Kidney (tissue), 14 donors: Measurements from ENCODE around the gene PEX26. TPM values are rescaled to one million over a fixed set of nuclear protein-coding genes. Genes with fewer than 3 reads are reported as not detected.

Source experiments
- DNase-seq, 5 donors: peaks; one replicate each; pipeline ENCODE4 v3.0.0-alpha.2; 2013 to 2020
- FAIRE-seq: peaks from 2 replicates; lab custom pipeline; 2012; peaks lifted over from hg19 to GRCh38; lab: Jason Lieb, UNC
- H3K27ac ChIP-seq, 2 donors: one replicate each; pipeline ENCODE4 v1.7.0; 2013; ENCODE audit warnings: low read depth in 2 of 2, low read length in 2 of 2, inconsistent platforms in 1 of 2
- H3K27me3 ChIP-seq: one replicate; pipeline ENCODE4 v1.7.1; 2013; ENCODE audit warnings: low read length, inconsistent platforms; ENCODE audit not compliant: control insufficient read depth, insufficient read depth
- H3K36me3 ChIP-seq, 3 donors: one replicate each; pipeline versions ENCODE4 v1.7.0 to v1.7.1; 2013; ENCODE audit warnings: low read length in 3 of 3, control low read depth in 1 of 3, inconsistent platforms in 1 of 3; ENCODE audit not compliant: insufficient read depth in 3 of 3, control insufficient read depth in 2 of 3
- H3K4me1 ChIP-seq, 3 donors: one replicate each; pipeline versions ENCODE4 v1.7.0 to v1.7.1; 2013; ENCODE audit warnings: low read length in 3 of 3, inconsistent platforms in 1 of 3, low read depth in 1 of 3; ENCODE audit not compliant: control insufficient read depth in 2 of 3, insufficient read depth in 2 of 3
- H3K4me3 ChIP-seq, 3 donors: one replicate each; pipeline versions ENCODE4 v1.7.0 to v1.8.1; 2013; ENCODE audit warnings: low read length in 3 of 3, control low read depth in 1 of 3, inconsistent platforms in 1 of 3
- H3K9ac ChIP-seq, 3 donors: one replicate each; pipeline versions ENCODE4 v1.7.0 to v1.7.1; 2013; ENCODE audit warnings: low read length in 3 of 3, control low read depth in 1 of 3, inconsistent platforms in 1 of 3
- H3K9me3 ChIP-seq, 3 donors: one replicate each; pipeline versions ENCODE4 v1.7.0 to v1.7.1; 2013; ENCODE audit warnings: low read length in 3 of 3, control low read depth in 1 of 3, inconsistent platforms in 1 of 3; ENCODE audit not compliant: control insufficient read depth in 2 of 3, insufficient read depth in 1 of 3
- intact Hi-C: fragments of 100-400 bp; cut with DNase I; formaldehyde crosslinking; loops from one replicate; pipeline ENCODE4 v1.11.1; 2022
- polyA plus RNA-seq: library from polyadenylated mRNA; stranded (reverse); fragments of 350-450 nt; fragmentation: Illumina TruSeq; extraction: RNeasy Lipid Tissue Mini Kit (QIAGEN cat#74804); gene quantifications from one replicate; pipeline ENCODE4 v1.2.3, GENCODE V29; 2014; ENCODE audit warnings: low read depth, low replicate concordance; ENCODE audit not compliant: insufficient read depth
- total RNA-seq: library from RNA; stranded (reverse); fragmentation: NEBNext Ultra II Directional; extraction: Animal tissue kit (Norgen Biotek cat#: 25700); gene quantifications from one replicate; pipeline ENCODE4 v1.2.1, GENCODE V29; 2021
- TF ChIP-seq, protein P1 (sequence below): IDR thresholded peaks from 3 replicates; pipeline ENCODE4 v1.5.1; 2012; ENCODE audit warnings: mild to moderate bottlenecking, moderate library complexity, borderline replicate concordance; ENCODE audit not compliant: insufficient read depth; ENCODE audit errors: extremely low read depth
- donor health status: control.
- donor health status: control.
- donor health status: control.
- donor health status: control.
- donor health status: control.
- donor health status: DM: yes; HTN: yes; CAD: no.
- donor health status: Normal renal cell carcinoma (clear cell type).

Gene PEX26
- total and polyA plus RNA-seq, 2 donors from 2014 or later: 18.1 to 45.2 TPM

DNA sequence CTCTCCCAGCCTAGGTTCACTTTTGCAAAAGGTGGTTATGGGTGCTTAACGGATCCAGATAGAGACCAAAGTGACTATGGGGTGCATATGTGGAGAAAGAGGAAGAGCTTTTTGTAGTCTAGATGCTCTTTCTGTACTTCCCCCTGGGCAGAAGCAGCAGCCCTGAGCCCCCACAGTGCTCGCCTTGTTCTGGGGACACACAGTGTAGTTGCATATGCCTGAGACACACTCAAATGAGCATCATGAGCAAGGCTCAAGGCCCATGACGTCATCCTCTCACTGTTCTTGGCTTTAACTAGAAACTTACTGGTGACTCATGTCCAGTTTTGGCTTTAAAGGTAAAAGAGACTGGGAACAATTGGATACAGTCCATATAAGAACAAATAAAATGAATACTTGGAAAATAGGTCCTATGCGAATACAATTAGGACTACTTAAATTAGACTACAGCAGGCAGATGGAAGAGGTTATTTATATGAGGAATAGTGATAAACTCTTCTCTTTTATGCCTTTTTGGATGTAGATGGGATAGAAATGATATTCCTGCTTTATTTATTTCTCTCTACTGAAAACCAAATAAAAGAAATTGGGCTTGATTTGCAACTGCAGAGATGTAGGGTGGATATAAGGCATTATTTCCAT lies 20.1 kb upstream of the PEX26 start:
- Histone ChIP-seq H3K9ac (no peak overlapping the region), H3K4me1 (peaks cover 0 to 10% (median 0%) of the 10 kb centered on the region in 3 donors), H3K9me3 (no peaks in the 10 kb centered on the region), H3K27ac (peak overlapping the region in 1 of 2 donors; percentile 43), H3K36me3 (no peaks in the 10 kb centered on the region), H3K27me3 (no peaks in the 10 kb centered on the region), H3K4me3 (no peak overlapping the region)
- FAIRE-seq: no peak
- TF ChIP-seq, protein P1, sequence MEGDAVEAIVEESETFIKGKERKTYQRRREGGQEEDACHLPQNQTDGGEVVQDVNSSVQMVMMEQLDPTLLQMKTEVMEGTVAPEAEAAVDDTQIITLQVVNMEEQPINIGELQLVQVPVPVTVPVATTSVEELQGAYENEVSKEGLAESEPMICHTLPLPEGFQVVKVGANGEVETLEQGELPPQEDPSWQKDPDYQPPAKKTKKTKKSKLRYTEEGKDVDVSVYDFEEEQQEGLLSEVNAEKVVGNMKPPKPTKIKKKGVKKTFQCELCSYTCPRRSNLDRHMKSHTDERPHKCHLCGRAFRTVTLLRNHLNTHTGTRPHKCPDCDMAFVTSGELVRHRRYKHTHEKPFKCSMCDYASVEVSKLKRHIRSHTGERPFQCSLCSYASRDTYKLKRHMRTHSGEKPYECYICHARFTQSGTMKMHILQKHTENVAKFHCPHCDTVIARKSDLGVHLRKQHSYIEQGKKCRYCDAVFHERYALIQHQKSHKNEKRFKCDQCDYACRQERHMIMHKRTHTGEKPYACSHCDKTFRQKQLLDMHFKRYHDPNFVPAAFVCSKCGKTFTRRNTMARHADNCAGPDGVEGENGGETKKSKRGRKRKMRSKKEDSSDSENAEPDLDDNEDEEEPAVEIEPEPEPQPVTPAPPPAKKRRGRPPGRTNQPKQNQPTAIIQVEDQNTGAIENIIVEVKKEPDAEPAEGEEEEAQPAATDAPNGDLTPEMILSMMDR: no peak
- DNase-seq: peak in 1 of 5 donors; percentile 23
- intact Hi-C loops: no loop called here

DNA sequence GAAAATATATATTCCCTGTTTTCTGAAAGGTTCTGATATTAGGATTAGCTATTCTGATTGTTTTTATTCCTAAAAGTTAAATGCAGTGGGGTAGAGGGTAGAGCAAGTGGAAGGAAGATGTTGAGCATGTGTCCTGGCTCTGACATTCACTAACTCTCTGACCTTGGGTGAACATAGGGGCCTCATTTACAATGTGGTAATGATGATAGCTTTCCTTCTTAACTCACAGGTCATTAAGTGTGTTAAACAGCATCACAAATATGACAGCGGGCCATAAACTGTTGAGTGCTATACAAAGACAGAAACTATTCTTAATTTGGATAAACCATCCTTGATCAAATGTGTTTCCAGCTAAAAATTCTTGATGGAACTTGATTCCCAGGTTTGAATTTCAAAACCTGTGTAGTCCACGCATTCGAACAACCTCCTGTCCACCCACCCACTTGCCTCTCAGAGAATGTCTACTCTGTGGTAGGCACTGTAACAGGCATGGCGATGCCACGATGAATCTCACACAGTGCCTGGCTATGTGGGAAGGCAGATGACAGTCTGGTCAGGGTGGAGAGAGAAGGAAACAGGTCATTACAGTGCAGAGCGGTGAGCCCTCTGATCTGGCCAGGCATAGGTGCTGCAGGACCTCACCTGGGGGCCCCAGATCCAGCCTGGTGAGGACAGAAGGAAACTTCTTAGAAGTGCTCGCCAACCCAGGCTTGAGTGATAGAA lies 19.3 kb upstream of the PEX26 start:
- TF ChIP-seq, protein P1: no peak
- H3K9me3 ChIP-seq: no peaks in the 10 kb centered on the region
- no peaks in the 10 kb centered on the region for H3K36me3 ChIP-seq
- FAIRE-seq: no peak
- H3K9ac ChIP-seq: no peak overlapping the region
- intact Hi-C loops: no loop called here
- H3K4me3 ChIP-seq: no peak overlapping the region
- peaks cover 0 to 10% (median 0%) of the 10 kb centered on the region in 3 donors for H3K4me1 ChIP-seq
- H3K27me3 ChIP-seq: no peaks in the 10 kb centered on the region
- DNase-seq: no peak
- no peak overlapping the region for H3K27ac ChIP-seq

DNA sequence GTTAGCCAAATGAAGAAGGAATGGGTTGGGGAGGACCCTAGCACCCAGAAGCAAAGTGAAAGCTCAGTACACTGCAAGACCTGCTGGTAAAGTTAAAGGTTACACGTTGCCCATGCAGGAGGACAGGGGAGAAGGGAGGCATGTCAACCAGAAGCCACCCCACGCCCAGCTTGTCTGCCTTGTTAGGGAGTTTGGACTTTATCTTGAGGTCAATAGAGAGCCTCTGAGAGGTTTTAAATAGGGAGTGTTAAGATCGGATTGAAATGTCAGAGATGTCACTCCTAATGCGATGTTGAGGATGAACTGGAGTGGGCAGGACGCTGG lies 18.7 kb upstream of the PEX26 start:
- Histone ChIP-seq H3K4me3 (no peak overlapping the region), H3K27ac (no peak overlapping the region), H3K9me3 (no peaks in the 10 kb centered on the region), H3K36me3 (no peaks in the 10 kb centered on the region), H3K4me1 (peaks cover 0 to 10% (median 0%) of the 10 kb centered on the region in 3 donors), H3K27me3 (no peaks in the 10 kb centered on the region), H3K9ac (no peak overlapping the region)
- FAIRE-seq: no peak
- TF ChIP-seq, protein P1: no peak
- intact Hi-C loops: no loop called here
- no peak for DNase-seq
